GF-D8 (cell line): Measurements from ENCODE around the gene EPB41L4A.

Experiments
- DNase-seq: peaks from one replicate; lab custom pipeline; 2025; lab: John Stamatoyannopoulos, UW

EPB41L4A gene

DNA sequence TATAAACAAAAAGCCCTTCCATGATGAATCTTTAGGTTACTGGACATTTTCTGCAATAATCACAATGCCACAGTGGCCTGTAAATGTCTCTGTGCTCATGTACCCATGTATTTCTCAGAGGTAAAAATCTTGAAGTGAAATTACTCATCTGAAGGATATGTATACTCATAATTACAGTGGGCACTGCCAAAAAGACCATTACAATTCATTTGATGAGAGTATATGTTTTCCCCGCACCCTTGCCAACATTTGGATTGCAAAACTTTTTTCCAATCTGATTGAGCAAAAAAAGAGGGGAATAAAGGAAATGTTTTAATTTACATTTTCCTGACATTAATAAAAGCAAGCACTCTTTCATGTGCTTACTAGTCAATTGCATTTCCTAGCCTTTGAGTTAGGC lies 110.5 kb downstream of the EPB41L4A start:
- no peak for DNase-seq

DNA sequence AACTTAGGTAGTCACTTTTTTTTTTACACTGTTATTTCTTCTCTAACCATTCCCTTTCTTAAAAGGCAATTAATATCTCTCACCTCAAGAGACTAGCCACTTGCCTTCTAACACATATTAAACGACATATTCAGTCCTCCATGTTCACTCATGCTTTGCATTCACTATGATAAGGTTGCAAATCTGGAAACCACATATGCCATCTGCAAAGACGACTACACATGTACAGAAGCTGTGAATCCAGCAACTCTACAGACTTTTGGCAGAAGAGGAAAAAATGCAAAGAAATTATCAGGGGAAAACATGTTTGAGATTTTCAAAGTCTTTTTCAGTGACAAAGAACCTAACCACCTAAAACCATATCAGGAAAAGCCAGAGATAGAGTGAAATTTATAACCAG lies 112.1 kb downstream of the EPB41L4A start:
- DNase-seq: no peak

DNA sequence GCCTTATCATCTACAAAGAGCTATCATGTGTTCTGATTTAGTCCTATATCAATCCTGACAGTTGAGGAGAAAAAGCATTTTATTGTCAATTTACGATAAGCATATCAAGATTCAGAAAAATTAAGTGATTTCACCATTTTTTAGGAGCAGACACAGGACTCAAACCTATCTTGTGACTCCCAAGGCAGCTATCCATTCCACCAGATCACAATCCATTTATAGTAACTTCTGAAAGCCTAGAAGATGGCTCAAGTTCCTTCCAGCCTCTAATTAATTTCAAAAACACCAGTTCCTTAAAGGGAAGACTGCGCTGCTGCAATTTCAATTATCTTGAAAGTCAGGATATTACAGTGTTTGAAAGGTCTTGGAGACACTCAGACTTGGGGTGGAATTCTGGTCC lies 114.3 kb downstream of the EPB41L4A start:
- DNase-seq: no peak

DNA sequence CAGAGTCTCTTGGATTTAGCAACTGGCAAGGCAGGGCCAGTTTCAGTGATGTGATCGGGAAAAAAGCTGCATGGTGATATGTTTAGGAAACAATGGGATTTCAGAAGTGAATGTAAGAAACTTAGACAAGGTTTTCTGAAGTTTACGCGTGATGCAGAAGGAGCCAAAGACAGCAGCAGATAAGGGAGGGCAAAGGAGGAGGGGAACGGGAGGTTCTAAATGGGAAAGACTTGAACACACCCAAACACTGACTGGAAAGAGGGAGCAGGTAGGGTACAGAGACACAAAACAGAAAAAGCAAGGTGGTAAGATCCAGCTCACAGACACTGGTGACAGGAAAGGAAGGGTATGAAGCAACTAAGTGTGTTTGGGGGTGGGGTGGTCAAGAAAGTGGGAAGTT lies 115.4 kb downstream of the EPB41L4A start:
- no peak for DNase-seq

DNA sequence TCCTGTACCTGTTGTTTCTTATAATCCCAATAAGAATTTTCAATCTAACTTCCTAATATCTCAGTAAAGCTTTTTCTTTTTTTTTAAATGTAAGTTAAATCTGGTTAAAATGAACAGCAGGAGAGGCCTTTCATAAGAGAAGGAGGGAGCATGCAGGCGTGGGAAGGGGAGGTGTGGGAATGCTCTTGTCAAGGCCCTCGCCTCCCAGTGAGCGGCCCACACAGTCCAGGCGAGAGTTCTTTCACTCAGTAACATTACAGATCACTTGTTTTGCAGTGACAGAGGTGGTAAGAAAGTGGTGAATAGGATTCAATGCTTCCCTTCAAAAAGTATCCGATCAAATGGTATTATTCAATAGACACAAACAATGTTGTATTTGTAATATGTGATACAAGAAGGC lies 125.0 kb downstream of the EPB41L4A start:
- no peak for DNase-seq

DNA sequence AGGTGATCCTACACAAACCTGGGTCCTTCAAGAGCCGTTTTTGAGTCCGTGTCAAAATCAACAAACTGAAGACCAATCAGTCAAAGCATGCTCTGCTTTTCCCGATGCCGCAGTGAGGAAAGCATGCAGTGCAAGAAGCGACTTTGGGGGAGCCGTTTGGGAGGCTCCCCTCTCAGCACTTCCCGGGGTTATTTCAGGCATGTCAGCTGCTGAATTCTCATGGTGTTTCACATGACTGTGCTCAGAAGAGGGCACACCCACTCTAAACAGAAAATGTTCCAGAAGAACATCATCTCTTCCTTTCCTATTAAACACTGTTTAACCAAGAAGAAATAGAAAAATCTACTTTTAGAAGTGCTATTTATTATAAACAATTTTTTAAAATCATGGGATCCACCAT lies 125.5 kb downstream of the EPB41L4A start:
- DNase-seq: no peak

DNA sequence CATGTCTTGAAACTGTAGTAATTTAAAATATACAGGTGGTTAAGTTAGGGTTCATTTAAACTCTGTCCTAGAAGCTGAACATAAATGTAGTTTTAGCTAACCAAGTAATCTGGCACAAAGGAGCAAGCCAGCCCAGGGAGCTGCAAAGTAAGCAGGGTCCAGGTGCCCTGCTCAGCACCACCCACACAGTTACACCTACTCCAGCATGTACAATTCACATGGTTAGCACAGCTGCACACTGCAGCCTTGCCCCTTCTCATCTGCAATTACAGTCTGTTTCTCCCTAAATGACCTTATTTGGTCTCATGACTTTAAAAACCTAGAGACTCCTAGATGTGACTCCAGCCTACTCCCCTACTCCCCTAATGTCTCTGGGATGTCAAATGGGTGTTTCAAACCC lies 128.4 kb downstream of the EPB41L4A start:
- DNase-seq: no peak

DNA sequence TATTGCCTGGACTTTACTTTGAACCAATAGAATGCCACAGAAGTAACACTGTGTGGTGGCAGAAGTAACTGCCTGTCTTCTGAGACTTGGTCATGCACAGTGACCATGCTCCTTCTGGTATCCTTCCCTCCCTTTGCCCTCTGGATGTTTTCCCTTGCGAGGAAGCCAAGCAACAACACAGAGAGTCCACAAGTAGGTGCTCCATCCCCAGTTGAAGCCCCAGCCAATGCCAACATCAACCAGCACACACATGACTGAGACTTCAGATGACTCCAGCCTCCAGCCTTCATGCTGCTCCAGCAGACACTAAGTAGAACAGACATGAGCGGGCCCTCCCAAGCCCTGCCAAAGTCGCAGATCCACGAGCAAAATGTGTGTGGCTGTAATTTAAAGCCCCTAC lies 129.6 kb downstream of the EPB41L4A start:
- no peak for DNase-seq

DNA sequence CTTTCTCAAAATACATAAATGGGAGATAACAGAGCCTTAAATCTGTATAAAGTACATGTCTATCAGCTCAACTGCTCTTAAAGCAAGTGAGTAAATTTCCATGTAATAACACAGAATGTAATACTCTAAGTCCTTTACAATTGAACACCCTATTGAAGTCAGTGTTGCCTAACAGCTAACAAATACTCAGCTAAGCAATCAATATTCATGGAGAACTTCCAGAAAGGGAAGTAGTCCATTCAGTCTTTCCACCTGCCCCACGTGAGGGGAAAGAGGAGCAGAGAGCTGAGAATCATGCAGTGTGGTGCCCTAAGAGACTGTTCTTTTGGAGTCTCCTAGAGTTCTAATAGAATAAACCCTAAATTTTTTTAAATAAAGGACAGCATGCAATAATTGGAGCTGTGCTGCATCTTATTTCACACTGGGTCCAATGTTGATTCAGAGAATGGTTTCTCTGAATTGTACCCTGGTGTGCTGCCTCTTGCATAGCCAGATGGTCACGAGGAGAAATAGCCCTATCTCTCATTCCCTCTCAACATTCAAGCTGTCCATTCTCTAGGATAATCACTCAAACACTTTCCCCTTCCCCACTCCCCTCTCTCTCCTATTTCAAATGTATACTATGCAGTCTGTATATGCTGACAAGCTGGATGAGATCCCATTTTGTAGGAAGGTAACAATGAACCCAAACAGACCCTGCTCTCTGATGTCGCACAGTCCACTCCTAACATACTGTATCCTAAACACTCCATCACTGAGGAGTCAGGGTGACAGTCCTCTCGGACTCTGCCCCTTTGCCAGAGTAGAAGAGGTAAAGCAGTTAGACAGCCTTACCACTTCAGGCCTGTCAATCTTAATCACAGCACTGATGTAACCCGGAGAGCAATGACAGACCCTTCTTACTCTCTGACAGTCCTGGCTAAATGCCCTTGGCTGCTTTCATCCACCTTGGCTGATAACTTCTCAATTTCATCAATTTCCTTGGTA lies 134.8 kb downstream of the EPB41L4A start:
- DNase-seq: no peak

DNA sequence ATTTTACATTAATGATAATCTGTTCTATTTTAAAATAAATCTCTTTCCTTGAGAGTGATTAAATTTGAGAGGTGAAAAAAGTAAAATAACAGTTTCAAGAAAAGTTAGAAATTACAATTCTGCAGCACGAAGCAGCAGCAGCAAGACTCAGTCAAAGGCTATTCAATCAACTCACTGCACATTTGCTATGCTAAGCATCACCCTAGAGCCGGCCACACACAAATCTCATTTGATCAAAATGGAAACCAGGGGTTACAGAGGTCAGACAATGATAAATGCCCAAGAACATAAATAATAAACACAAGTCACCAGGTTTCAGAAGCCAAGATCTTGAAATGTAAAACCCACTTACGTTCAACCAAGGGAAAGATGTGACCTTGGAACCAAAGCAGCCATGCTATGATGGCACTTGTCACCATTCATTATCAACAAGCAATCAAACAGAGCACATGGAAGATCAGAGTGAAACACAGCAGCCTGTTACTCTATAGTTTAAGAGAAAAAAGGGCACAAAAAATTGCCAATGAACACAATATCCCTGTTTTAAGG lies 136.0 kb downstream of the EPB41L4A start:
- no peak for DNase-seq

DNA sequence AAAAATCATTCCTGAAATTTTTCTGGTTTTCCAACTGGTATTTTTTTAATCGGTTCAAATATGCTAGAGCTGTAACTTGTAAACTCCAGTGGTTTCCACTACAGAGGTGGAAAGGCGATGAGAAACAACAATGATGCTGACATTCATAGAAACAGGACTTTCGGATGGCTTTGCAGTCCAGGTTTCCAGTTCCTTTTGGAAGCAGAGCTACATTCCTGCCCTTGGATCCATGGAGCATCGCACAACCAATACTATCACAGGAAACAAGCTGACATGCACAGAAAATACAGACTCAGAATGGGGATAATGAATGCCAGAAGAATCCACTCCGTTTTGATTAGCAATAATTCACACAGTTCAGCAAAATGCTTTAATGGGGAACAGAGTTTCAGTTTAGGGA lies 140.0 kb downstream of the EPB41L4A start:
- no peak for DNase-seq

DNA sequence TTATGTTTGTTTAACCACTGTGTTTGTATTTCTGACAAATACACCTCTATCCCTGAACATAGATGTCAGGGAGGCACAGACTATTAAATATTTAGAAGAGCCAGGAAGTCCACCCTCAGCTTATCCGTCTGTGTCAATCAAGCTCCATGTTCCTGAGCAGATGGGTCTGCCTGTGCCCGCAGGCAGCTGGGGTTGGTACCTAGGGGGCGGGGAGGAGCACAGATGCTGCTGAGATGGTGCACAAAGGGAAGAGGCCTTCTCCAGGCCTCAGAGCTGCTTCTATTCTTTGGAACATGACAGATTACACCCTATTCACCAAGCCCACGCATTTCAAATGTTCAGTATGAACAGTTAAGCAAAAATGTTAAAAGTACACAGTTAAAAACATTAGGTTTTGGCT lies 142.1 kb downstream of the EPB41L4A start:
- no peak for DNase-seq

DNA sequence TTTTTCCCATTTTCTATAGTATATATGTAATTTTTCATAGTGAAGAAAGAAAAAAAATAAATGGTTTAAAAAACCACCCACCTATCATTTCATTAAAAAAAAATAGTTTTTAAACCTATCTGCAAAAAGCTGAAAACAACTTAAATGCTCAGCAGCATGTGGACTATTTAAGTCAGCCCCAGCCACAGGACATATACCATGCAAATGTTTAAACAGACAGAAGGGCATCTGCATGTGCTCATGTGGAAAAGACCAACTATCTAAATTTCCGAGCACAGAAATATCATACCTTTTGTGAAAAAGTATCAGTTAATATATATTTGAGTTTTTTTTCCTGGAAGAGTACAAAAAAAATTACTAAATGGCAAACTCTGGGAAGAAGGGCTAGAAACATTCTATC lies 143.4 kb downstream of the EPB41L4A start:
- DNase-seq: no peak

DNA sequence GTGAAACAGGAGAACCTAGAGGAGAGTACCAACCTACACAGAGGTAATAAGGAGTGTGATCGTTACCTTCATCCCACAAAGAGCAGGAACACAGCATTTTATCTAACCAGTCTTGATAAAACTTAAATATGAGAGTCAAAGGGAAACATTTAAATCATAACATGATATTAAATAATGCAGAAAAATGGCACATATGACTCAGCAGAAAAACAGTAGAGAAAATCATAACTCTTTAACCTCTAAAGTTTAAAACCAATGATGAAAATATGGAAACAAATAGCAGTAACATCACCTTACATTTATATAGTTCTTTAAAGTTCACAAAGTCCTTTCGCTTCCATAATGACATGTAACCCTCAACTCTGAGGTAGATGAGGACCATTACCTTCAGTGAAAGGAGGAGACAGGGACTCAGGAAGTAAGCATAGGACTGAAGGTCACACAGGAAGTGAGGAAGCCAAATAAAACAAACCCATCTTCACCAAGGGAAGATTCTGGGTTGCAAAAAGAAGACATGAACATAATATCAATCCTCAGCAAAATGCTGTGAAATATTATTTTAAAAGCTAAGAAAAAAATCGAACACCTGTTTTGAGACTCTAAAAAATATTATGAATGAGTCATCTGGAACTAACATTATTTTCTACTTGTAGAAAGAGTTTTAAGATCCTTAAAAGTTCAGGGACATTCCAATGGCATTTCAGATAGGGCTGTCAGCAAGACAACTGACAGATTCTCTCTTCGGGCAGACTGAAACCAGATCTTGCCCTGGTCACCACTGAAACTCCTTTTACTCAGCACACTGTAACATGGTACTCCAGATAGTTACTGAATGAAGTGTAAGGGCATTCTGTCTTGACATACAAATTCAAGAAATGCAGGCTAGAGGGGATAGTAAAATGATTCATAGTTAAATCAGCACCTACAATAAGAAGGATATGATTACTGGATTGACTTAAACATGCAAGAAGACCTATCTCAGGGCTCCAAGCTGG lies 148.5 kb downstream of the EPB41L4A start:
- DNase-seq: no peak

DNA sequence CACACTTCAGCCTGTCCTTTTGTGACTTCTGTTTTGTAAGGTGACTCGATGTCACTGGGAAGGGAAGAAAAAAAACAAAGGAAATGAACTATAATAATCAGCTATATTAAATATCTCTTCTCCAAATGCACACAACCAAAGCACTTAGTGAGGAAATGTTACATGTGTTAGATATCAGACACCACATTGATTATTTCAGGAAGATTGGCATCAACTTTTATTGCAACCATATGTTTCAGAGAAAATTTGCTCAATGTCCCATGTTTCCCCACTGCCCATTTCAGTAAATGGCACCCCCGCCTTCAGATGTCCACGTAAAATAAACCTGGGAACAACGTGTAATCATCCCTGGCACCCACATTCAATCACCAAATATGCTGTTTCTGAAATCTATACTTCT lies 151.8 kb downstream of the EPB41L4A start:
- DNase-seq: no peak

DNA sequence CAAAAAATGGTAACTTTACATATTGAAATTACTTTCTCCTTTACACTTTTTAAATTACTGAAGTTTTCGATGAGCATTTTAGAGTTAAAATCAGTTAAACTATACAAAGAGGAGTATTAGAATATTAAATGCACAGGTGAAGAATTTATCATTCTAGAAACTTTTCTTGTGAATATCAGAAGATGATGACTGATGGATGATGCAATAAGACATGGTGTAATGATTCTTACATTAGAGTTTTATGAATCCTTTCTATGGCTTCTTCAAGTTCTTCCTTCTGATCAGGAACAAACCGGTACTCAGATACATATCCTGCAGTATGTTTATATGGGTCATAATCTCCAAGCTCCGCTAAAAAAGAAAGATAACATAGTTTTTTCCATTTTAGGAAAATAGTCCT lies 154.4 kb downstream of the EPB41L4A start:
- DNase-seq: no peak

DNA sequence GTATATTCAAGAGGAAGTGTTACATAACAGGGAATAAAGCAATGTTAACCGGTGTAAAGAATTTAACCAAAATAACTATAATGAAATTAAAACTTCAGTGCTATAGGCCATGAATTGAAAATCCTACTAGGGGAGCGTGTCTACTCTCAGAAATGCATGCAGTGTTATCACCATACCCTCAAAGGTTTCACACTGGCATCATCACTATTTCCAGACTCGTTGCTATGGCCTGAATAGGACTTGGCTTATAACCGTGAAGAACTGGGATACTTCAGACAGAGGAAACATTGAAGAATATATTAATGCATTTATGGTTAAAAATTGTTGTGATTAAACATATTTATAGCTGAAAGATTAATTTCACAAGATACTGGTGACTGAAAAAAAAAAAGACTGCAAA lies 154.9 kb downstream of the EPB41L4A start:
- DNase-seq: no peak

DNA sequence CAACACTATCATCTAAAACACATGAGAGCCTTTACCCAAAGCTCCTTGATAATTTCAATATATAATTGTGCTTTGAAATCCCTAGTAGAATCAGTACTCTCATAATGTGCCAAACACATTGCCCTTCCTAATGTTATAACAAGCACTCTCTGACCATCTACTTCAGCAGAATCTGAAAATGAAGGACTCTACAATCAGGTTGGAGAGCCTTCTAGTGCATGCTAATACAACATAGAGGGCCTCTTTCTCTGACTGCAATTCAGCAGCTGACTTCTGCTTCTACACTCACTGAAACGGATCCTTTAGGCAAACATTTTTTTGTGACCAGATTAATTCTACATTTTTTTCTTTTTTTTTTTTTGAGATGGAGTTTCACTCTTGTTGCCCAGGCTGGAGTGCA lies 155.6 kb downstream of the EPB41L4A start:
- DNase-seq: no peak

DNA sequence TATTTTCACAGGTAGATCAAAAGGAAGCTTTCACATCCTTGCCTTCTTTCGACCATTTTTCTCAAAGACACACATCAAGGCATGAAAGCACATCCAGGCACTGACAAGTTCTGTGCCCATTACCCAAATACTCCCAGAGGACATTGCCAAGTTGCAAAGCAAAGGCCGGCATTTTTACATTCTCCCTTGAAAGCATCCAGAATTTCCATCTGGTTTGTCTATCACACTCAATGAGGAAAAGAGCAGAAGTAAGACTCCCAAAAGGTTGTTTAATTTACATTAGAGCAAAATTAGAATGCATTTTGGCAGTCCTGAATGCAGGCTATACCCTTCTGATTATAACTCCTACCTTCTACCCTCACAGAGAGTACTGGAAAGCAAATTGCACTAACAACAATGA lies 160.5 kb downstream of the EPB41L4A start:
- DNase-seq: no peak

DNA sequence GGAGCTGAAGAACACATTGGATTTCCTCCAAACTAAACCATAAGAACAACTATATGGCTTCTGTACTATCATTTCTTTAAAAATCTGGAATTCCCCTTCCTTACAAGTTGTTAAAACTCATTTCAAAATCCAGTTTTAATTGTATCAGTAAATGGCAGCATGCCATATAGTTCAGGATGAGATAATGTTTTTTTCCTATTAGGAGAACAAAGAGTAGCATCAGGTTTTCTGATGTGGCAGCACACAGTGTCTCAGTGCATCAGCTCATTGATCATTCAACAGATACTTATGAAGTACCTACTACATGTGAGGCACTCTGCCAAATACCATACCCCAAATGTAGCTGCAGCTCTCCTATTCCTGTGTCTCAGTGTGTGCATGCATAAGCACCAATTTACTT lies 161.1 kb downstream of the EPB41L4A start:
- no peak for DNase-seq

DNA sequence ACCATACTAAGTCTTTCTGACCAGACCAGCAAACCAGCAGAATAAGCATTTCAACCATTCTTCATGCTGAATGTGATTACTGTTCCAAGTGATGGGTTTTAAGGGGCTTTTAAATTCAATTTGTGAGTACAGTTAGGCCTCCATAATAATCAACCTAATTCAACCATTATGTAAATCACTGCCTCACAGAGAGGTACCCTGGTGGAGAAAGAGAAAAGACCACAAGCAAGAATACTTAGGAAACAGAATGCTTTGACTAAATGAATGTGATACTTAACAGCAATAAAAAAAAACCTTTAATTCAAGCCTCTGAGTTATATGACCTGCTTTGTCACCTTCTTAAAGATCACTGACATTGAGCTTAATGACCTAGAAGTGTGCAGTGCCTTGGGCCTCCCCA lies 162.1 kb downstream of the EPB41L4A start:
- no peak for DNase-seq

DNA sequence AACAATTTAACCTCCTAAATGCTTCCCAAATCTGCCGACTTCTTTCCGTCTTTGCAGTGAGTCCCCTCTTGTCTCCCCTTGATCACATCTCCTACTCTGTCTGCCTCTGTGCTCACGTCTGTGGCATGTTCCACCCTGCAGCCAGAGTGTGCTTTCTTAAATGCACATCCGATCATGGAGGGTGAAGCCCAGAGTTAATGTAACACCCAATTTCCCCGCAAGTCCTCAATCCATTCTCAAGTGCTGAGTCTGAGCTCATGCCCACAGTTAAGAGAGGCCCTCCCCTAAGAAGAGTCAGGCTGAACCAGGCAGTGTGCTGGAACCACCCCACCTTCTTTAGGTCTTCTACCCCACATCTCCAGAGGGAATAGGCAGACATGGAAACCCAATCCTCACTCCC lies 164.8 kb downstream of the EPB41L4A start:
- no peak for DNase-seq
